Loucy (cell line): Measurements from ENCODE around the gene IQCK.

Source experiments
- H2AFZ ChIP-seq: fragments of 200-600 bp; sonication (generic); 2 replicates; pipeline ENCODE4 v1.6.0; 2016; ENCODE audit warnings: antibody characterized with exemption, mild to moderate bottlenecking, low read length, moderate library complexity
- H3F3A ChIP-seq: fragments of 200-600 bp; 2 replicates; pipeline ENCODE4 v1.6.0; 2016; ENCODE audit warnings: antibody characterized with exemption, low read depth, mild to moderate bottlenecking
- H3K27me3 ChIP-seq: fragments of 200-600 bp; sonication (generic); 2 replicates; pipeline ENCODE4 v1.6.1; 2014; ENCODE audit warnings: low read length, mild to moderate bottlenecking; ENCODE audit not compliant: insufficient read depth, poor library complexity, severe bottlenecking
- H3K36me3 ChIP-seq: fragments of 200-600 bp; sonication (generic); 2 replicates; pipeline ENCODE4 v1.6.1; 2016; ENCODE audit warnings: low read length; ENCODE audit not compliant: insufficient read depth
- H3K4me1 ChIP-seq: fragments of 200-600 bp; sonication (generic); 2 replicates; pipeline ENCODE4 v1.5.1; 2014; ENCODE audit warnings: low read length, mild to moderate bottlenecking; ENCODE audit not compliant: insufficient read depth, poor library complexity, severe bottlenecking
- H3K4me2 ChIP-seq: fragments of 200-600 bp; sonication (generic); 2 replicates; pipeline ENCODE4 v1.6.0; 2014; ENCODE audit warnings: antibody characterized with exemption, low read length, low read depth, mild to moderate bottlenecking; ENCODE audit not compliant: poor library complexity, severe bottlenecking
- H3K4me3 ChIP-seq: fragments of 200-600 bp; sonication (generic); 2 replicates; pipeline ENCODE4 v1.5.1; 2014; ENCODE audit warnings: low read length, mild to moderate bottlenecking, mixed read lengths; ENCODE audit not compliant: poor library complexity, severe bottlenecking
- H3K79me2 ChIP-seq: fragments of 200-600 bp; sonication (generic); 2 replicates; pipeline ENCODE4 v1.6.1; 2014; ENCODE audit warnings: low read length; ENCODE audit not compliant: insufficient read depth
- H3K9ac ChIP-seq: fragments of 200-600 bp; sonication (generic); 2 replicates; pipeline ENCODE4 v1.6.0; 2014; ENCODE audit warnings: mild to moderate bottlenecking, low read depth, low read length, moderate library complexity; ENCODE audit not compliant: poor library complexity, severe bottlenecking
- H3K9me2 ChIP-seq: fragments of 200-600 bp; sonication (generic); replicated peaks from 2 replicates; pipeline ENCODE4 v1.6.1; 2016; ENCODE audit warnings: low read depth, low read length, mixed read lengths
- H3K9me3 ChIP-seq: fragments of 200-600 bp; sonication (generic); 2 replicates; pipeline ENCODE4 v1.6.1; 2014; ENCODE audit warnings: mild to moderate bottlenecking, antibody characterized with exemption, low read length, low read depth; ENCODE audit not compliant: insufficient read depth
- H4K20me1 ChIP-seq: fragments of 200-600 bp; sonication (generic); 2 replicates; pipeline ENCODE4 v1.6.0; 2014; ENCODE audit warnings: antibody characterized with exemption, low read length, mild to moderate bottlenecking; ENCODE audit not compliant: insufficient read depth, poor library complexity, severe bottlenecking
- EZH2phosphoT487 ChIP-seq: fragments of 200-600 bp; IDR thresholded peaks from 2 replicates; pipeline ENCODE4 v1.6.1; 2018; ENCODE audit warnings: antibody characterized with exemption, mild to moderate bottlenecking, moderate library complexity, borderline replicate concordance
- TF ChIP-seq, protein P1 (sequence below): fragments of 200-600 bp; sonication (generic); conservative IDR thresholded peaks from 2 replicates; pipeline ENCODE4 v1.5.1; 2014; ENCODE audit warnings: mild to moderate bottlenecking, antibody characterized with exemption, low read length

The IQCK gene

DNA sequence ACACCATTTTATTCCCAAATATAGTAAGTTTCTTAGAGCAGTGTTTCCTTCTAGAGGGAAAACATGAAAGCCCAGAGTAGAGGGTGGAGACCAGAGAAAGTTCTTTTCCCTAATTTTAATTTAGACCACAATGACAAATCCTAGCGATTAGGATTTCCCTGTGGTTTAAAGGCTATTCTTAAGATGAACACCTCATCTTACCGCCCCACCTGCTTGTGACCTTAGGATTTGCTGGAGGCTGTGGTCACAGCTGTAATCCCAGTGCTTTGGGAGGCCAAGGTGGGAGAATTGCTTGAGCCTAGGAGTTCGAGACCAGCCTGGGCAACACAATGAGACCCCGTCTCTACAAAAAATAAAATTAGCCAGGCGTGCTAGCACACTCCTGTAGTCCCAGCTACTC is 115.5 kb downstream of the IQCK start:
- no peaks in the 10 kb centered on the region for H3K9me3 ChIP-seq
- no peaks in the 10 kb centered on the region for H3K27me3 ChIP-seq
- H3K9ac ChIP-seq: no peak overlapping the region
- H3F3A ChIP-seq: no peaks in the 10 kb centered on the region
- no peaks in the 10 kb centered on the region for H4K20me1 ChIP-seq
- H3K4me1 ChIP-seq: no peaks in the 10 kb centered on the region
- H3K9me2 ChIP-seq: no peaks in the 10 kb centered on the region
- H3K4me2 ChIP-seq: no peak overlapping the region
- H2AFZ ChIP-seq: no peak overlapping the region
- H3K4me3 ChIP-seq: no peak overlapping the region
- TF ChIP-seq, protein P1, sequence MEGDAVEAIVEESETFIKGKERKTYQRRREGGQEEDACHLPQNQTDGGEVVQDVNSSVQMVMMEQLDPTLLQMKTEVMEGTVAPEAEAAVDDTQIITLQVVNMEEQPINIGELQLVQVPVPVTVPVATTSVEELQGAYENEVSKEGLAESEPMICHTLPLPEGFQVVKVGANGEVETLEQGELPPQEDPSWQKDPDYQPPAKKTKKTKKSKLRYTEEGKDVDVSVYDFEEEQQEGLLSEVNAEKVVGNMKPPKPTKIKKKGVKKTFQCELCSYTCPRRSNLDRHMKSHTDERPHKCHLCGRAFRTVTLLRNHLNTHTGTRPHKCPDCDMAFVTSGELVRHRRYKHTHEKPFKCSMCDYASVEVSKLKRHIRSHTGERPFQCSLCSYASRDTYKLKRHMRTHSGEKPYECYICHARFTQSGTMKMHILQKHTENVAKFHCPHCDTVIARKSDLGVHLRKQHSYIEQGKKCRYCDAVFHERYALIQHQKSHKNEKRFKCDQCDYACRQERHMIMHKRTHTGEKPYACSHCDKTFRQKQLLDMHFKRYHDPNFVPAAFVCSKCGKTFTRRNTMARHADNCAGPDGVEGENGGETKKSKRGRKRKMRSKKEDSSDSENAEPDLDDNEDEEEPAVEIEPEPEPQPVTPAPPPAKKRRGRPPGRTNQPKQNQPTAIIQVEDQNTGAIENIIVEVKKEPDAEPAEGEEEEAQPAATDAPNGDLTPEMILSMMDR: no peak
- TF ChIP-seq EZH2phosphoT487: no peak
- H3K79me2 ChIP-seq: no peaks in the 10 kb centered on the region
- H3K36me3 ChIP-seq: no peaks in the 10 kb centered on the region

DNA sequence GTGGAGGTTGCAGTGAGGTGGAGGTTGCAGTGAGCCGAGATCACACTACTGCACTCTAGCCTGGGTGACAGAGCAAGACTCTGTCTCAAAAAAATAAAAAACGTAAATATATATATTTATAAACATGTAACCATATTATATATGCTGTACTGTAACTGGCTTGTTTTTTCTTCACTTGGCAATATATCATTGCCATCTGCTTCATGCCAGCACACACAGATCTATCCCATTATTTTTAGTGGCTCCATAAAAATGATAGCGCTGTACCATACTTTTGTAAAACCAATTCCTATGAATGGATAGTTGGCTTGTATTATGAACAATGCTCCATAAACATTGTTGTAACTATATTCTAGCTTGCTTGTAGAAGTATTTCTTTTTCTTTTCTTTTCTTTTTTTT is 117.1 kb downstream of the IQCK start:
- Histone ChIP-seq H3K9me3 (no peaks in the 10 kb centered on the region), H2AFZ (no peak overlapping the region), H3K4me2 (no peak overlapping the region), H3K36me3 (no peaks in the 10 kb centered on the region), H3K9ac (no peak overlapping the region), H3K79me2 (no peaks in the 10 kb centered on the region), H3K4me3 (no peak overlapping the region), H3F3A (no peaks in the 10 kb centered on the region), H3K27me3 (no peaks in the 10 kb centered on the region), H4K20me1 (no peaks in the 10 kb centered on the region), H3K9me2 (no peaks in the 10 kb centered on the region), H3K4me1 (no peaks in the 10 kb centered on the region)
- no peak for TF ChIP-seq EZH2phosphoT487
- TF ChIP-seq, protein P1: no peak

DNA sequence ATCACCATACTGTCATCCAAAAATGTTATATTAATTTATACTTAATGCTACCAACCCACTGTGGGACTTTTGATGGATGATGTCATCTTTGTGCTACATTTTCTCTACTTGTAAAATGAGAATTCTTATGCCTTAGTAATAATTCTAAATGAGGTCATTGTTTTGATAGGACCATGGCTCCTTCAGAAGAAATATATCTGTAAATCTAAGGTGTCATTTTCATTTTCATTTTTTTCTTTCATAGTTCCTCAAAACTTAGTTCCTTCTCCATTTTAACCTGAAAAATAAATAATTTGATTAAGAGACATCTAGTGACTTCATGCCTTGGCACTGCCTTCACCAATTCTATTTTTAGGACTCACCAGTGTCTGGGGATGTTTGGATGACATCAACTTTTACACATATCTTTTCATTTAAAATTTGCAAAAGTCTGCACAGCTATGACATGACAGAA is 117.9 kb downstream of the IQCK start:
- no peaks in the 10 kb centered on the region for H3F3A ChIP-seq
- no peaks in the 10 kb centered on the region for H3K36me3 ChIP-seq
- H3K9me2 ChIP-seq: no peaks in the 10 kb centered on the region
- no peak overlapping the region for H3K4me2 ChIP-seq
- H3K27me3 ChIP-seq: no peaks in the 10 kb centered on the region
- H3K9me3 ChIP-seq: no peaks in the 10 kb centered on the region
- no peak overlapping the region for H2AFZ ChIP-seq
- no peak overlapping the region for H3K4me3 ChIP-seq
- H3K9ac ChIP-seq: no peak overlapping the region
- no peaks in the 10 kb centered on the region for H3K4me1 ChIP-seq
- TF ChIP-seq, protein P1: no peak
- no peak for TF ChIP-seq EZH2phosphoT487
- H3K79me2 ChIP-seq: no peaks in the 10 kb centered on the region
- no peaks in the 10 kb centered on the region for H4K20me1 ChIP-seq
